A204.1 (cell line): Measurements from ENCODE around the gene LDLRAD4.

Source experiments
- FAIRE-seq: peaks from 2 replicates; lab custom pipeline; 2012; peaks lifted over from hg19 to GRCh38; lab: Jason Lieb, UNC

Gene LDLRAD4

GRCh38 chr18:13286456-13287125 is 68.0 kb downstream of the LDLRAD4 start:
- no peak for FAIRE-seq

- FAIRE-seq = no peak
Observed at GRCh38 chr18:13287372-13287771, 68.8 kb downstream of the LDLRAD4 start.

GRCh38 chr18:13288509-13289133 is 70.1 kb downstream of the LDLRAD4 start:
- FAIRE-seq = no peak

- no peak for FAIRE-seq
Observed at GRCh38 chr18:13289481-13290205, 71.1 kb downstream of the LDLRAD4 start.

- FAIRE-seq = no peak
Observed at GRCh38 chr18:13290856-13291271, 72.3 kb downstream of the LDLRAD4 start.

GRCh38 chr18:13291299-13291698 is 72.7 kb downstream of the LDLRAD4 start:
- no peak for FAIRE-seq

- FAIRE-seq = no peak
Observed at GRCh38 chr18:13291745-13292447, 73.3 kb downstream of the LDLRAD4 start.

- no peak for FAIRE-seq
Observed at GRCh38 chr18:13292736-13293135, 74.2 kb downstream of the LDLRAD4 start.

GRCh38 chr18:13294309-13294708 is 75.7 kb downstream of the LDLRAD4 start:
- FAIRE-seq = no peak

GRCh38 chr18:13295894-13296293 is 77.3 kb downstream of the LDLRAD4 start:
- no peak for FAIRE-seq

- no peak for FAIRE-seq
Observed at GRCh38 chr18:13296867-13297574, 78.5 kb downstream of the LDLRAD4 start.

GRCh38 chr18:13298262-13298661 is 79.7 kb downstream of the LDLRAD4 start:
- FAIRE-seq = no peak

GRCh38 chr18:13300029-13300428 is 81.5 kb downstream of the LDLRAD4 start:
- no peak for FAIRE-seq

GRCh38 chr18:13300796-13301195 is 82.2 kb downstream of the LDLRAD4 start:
- no peak for FAIRE-seq

- FAIRE-seq = no peak
Observed at GRCh38 chr18:13302040-13302439, 83.5 kb downstream of the LDLRAD4 start.

GRCh38 chr18:13302457-13303225 is 84.1 kb downstream of the LDLRAD4 start:
- no peak for FAIRE-seq

GRCh38 chr18:13303756-13304364 is 85.3 kb downstream of the LDLRAD4 start:
- FAIRE-seq = no peak

GRCh38 chr18:13305301-13305700 is 86.7 kb downstream of the LDLRAD4 start:
- no peak for FAIRE-seq

- FAIRE-seq = no peak
Observed at GRCh38 chr18:13306583-13306982, 88.0 kb downstream of the LDLRAD4 start.

GRCh38 chr18:13308369-13308768 is 89.8 kb downstream of the LDLRAD4 start:
- FAIRE-seq = no peak
